GM12865 (cell line): ENCODE data around the gene HOXD10.

Experiments
- DNase-seq: peaks from one replicate; pipeline ENCODE4 v3.0.0; 2010; ENCODE audit warnings: low read depth
- H3K4me3 ChIP-seq: 2 replicates; pipeline ENCODE4 v1.5.1; 2011; ENCODE audit warnings: mild to moderate bottlenecking, low read depth, low read length, control low read depth
- TF ChIP-seq, protein P1 (sequence below): IDR thresholded peaks from 2 replicates; pipeline ENCODE4 v1.5.1; 2011; ENCODE audit warnings: low read length, control low read depth, low read depth, inconsistent platforms; ENCODE audit not compliant: insufficient read depth; ENCODE audit errors: missing control alignments

HOXD10 gene

GRCh38 chr2:176132205-176133171 lies 15.9 kb downstream of the HOXD10 start:
- DNase-seq = no peak
- H3K4me3 ChIP-seq = no peak overlapping the region
- TF ChIP-seq, protein P1, sequence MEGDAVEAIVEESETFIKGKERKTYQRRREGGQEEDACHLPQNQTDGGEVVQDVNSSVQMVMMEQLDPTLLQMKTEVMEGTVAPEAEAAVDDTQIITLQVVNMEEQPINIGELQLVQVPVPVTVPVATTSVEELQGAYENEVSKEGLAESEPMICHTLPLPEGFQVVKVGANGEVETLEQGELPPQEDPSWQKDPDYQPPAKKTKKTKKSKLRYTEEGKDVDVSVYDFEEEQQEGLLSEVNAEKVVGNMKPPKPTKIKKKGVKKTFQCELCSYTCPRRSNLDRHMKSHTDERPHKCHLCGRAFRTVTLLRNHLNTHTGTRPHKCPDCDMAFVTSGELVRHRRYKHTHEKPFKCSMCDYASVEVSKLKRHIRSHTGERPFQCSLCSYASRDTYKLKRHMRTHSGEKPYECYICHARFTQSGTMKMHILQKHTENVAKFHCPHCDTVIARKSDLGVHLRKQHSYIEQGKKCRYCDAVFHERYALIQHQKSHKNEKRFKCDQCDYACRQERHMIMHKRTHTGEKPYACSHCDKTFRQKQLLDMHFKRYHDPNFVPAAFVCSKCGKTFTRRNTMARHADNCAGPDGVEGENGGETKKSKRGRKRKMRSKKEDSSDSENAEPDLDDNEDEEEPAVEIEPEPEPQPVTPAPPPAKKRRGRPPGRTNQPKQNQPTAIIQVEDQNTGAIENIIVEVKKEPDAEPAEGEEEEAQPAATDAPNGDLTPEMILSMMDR = no peak

DNA sequence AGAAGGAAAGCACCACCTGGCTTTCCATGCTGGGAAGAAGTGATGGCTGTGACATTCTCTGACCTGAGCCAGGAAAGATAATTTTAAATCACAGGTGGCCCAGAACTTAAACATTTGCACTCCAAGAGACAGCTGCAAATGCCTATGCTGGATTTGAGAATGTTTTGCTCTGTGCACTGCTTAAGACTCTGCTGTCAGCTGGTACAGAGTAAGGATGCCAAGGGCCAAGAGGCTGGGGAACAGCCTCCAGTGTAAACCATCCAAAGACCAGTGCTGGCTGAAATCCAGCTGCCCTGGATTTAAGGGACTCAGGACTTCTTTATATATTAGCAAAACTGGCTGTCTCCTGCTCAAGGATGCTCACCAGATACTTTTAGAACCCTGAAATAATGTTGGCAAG lies 16.8 kb downstream of the HOXD10 start:
- TF ChIP-seq, protein P1 = no peak
- DNase-seq = no peak
- H3K4me3 ChIP-seq = no peak overlapping the region

- DNase-seq = no peak
- TF ChIP-seq, protein P1 = no peak
These were observed 17.5 kb downstream of the HOXD10 start for GRCh38 chr2:176134035-176134434.

GRCh38 chr2:176135035-176135440 lies 18.5 kb downstream of the HOXD10 start:
- TF ChIP-seq, protein P1 = no peak
- no peak for DNase-seq
- H3K4me3 ChIP-seq = no peak overlapping the region

More at GRCh38 chr2:176134035-176134434, 17.5 kb downstream of the HOXD10 start:
- no peak overlapping the region for H3K4me3 ChIP-seq

- TF ChIP-seq, protein P1 = no peak
- DNase-seq = no peak
- H3K4me3 ChIP-seq = no peak overlapping the region
These were observed 20.0 kb downstream of the HOXD10 start for GRCh38 chr2:176136374-176137251.

DNA sequence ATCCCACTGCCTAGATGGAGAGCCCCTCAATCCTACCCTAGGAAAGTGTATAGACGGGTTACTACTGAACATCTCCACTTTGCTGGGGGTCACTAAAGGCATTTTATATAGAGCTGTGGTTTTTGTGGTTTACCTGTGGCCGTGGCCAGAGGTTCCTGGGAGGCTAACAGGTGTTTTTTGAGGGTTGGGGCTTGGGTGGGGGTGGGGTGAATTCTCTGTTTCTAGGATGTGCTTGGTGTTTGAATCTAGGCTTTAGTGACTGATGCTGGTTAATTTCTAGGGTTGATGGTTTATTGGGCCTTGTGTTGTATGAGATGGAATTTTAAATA lies 20.6 kb downstream of the HOXD10 start:
- no peak for DNase-seq
- H3K4me3 ChIP-seq = no peak overlapping the region
- TF ChIP-seq, protein P1 = no peak
